ENCODE results near the gene RAD51B.
"Not testable (repeated sequence)": the region's sequence is repeated elsewhere in the genome, so short reads cannot be mapped to it uniquely, and the experiment has no call there.

RAD51B gene

DNA sequence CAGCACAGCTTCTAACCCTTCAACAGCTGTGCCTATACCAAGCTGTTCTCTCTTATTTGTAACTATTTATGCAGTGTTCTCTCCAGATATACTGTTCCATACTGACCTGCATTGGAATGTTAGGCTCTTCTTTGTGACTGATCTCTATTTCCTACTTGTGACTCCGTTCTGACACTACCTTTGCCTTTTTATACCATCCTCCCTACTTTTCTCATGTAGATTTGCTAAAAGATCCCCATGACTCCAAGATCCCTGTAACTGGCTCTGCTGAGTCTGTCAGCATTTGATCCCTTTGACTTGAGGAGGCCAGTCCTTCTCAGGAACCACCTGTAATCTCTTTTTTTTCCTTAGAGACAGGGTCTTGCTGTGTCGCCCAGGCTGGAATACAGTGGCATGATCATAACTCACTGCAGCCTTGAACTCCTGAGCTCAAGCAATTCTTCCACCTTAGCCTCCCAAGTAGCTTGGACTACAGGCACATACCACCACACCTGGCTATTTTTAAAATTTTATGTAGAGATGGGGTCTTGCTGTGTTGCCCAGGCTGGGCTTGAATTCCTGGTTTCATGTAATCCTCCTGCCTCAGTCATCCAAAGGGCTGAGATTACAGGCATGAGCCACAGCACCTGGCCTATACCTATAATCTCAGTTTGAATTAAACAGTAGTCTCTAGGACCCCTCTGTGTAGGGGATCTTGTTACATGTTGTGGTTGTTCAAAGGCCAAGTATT, 605.0 kb downstream of the RAD51B start:
- Histone ChIP-seq H4K20me1 (no peaks in the 10 kb centered on the region), H3K36me3 (peaks cover 13% of the 10 kb centered on the region; the same call in 1 of the 2 replicates), H3K9me3 (peaks cover 41% of the 10 kb centered on the region)

DNA sequence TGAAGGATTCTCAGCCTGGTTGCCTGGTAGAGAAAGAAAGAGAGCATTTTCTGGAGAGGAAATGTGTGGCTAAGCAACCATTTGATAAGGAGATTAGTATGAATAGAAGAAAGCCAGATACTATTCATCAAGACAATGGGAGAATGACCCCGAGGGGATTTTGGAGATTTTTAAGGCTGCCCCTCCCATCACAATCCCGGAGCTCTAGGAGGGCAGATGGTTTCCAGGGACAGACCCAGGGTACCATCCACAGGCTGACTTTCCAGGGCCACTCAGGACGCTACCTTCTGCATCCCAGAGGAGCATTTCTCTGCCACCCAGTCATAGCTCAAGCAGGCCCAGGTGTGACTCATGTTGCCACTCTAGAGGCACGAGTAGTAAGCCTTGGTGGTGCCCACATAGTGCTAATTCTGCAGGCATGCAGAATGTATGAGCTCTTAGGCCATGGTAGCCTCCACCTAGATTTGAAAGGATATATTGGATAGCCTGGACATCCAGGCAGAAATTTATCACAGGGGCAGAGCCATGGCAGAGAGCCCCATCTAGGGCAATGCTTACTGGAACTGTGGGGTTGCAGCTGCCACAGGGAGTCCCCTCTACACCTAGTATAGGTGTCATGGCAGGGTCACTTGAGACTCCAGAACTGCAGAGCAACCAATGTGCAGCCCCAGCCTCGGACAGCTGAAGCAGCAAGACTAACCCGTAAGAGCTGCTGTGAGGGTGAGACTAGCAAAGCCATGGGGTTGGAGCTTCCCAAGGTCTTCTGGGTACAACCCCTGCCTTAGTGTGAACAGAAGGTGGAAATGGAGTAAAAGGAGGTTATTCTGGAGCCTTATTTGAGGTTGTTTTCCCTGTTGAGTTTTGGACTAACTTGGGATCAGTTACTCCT, 607.3 kb downstream of the RAD51B start:
- Histone ChIP-seq H3K27ac (no peak overlapping the region), H3K4me1 (no peaks in the 10 kb centered on the region), H3K4me3 (no peak overlapping the region), H3K27me3 (no peaks in the 10 kb centered on the region), H3K9me3 (peaks cover 36% of the 10 kb centered on the region), H3K9ac (no peak overlapping the region), H3K36me3 (peaks cover 9% of the 10 kb centered on the region; the same call in 1 of the 2 replicates), H4K20me1 (no peaks in the 10 kb centered on the region), H3K4me2 (no peak overlapping the region)
- TF ChIP-seq Cebpa-rat (IDR thresholded peaks at IDR 0.05), result no peak

More for the DNA sequence above, 605.0 kb downstream of the RAD51B start:
- no peaks in the 10 kb centered on the region for H3K27me3 ChIP-seq
- no peak overlapping the region for H3K4me2 ChIP-seq
- H3K9ac ChIP-seq, result no peak overlapping the region
- no peak for TF ChIP-seq Cebpa-rat (IDR thresholded peaks at IDR 0.05)
- H3K27ac ChIP-seq, result no peak overlapping the region
- no peak overlapping the region for H3K4me3 ChIP-seq
- no peaks in the 10 kb centered on the region for H3K4me1 ChIP-seq

DNA sequence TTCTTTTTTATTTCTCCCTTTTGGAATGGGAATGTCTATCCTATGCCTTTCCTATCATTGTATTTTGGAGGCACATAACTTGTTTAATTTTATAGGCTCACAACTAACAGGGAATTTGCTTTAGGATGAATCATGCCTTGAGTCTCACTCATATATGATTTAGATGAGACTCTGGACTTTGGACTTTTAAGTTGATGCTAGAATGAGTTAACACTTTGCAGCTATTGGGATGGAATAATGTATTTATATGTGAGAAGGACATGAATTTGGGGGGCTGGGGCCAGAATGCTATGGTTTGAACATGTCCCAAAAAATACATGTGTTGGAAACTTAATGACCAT, 607.9 kb downstream of the RAD51B start:
- Histone ChIP-seq H3K36me3 (0 out of 2 replicates have a peak, but pooled peaks cover 6% of the 10 kb centered on the region), H3K4me3 (no peak overlapping the region), H3K9ac (no peak overlapping the region), H3K9me3 (peaks cover 31% of the 10 kb centered on the region), H3K27ac (no peak overlapping the region), H3K4me2 (no peak overlapping the region), H3K27me3 (no peaks in the 10 kb centered on the region), H4K20me1 (no peaks in the 10 kb centered on the region), H3K4me1 (no peaks in the 10 kb centered on the region)
- TF ChIP-seq Cebpa-rat (IDR thresholded peaks at IDR 0.05), result no peak

DNA sequence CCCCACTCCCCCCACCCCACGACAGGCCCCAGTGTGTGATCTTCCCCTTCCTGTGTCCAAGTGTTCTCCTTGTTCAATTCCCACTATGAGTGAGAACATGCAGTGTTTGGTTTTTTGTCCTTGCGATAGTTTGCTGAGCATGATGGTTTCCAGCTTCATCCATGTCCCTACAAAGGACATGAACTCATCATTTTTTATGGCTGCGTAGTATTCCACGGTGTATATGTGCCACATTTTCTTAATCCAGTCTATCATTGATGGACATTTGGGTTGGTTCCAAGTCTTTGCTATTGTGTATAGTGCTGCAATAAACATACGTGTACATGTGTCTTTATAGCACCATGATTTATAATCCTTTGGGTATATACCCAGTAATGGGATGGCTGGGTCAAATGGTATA, 609.3 kb downstream of the RAD51B start:
- not testable (repeated sequence) for H3K9ac ChIP-seq, H4K20me1 ChIP-seq, H3K27ac ChIP-seq, H3K4me1 ChIP-seq, H3K4me2 ChIP-seq, H3K4me3 ChIP-seq, H3K36me3 ChIP-seq, H3K27me3 ChIP-seq
- H3K9me3 ChIP-seq, result peaks cover 31% of the 10 kb centered on the region

DNA sequence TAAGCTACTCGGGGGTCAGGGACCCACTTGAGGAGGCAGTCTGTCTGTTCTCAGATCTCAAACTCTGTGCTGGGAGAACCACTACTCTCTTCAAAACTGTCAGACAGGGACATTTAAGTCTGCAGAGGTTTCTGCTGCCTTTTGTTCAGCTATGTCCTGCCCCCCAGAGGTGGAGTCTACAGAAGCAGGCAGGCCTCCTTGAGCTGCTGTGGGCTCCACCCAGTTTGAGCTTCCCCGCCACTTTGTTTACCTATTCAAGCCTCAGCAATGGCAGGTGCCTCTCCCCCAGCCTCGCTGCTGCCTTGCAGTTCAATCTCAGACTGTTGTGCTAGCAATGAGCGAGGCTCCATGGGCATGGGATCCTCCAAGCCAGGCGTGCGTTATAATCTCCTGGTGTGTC, 614.6 kb downstream of the RAD51B start:
- not testable (repeated sequence) for H3K36me3 ChIP-seq, H3K4me2 ChIP-seq, H3K27ac ChIP-seq, H3K9ac ChIP-seq, H3K4me3 ChIP-seq, H4K20me1 ChIP-seq, H3K27me3 ChIP-seq, H3K4me1 ChIP-seq
- H3K9me3 ChIP-seq, result peaks cover 63% of the 10 kb centered on the region

DNA sequence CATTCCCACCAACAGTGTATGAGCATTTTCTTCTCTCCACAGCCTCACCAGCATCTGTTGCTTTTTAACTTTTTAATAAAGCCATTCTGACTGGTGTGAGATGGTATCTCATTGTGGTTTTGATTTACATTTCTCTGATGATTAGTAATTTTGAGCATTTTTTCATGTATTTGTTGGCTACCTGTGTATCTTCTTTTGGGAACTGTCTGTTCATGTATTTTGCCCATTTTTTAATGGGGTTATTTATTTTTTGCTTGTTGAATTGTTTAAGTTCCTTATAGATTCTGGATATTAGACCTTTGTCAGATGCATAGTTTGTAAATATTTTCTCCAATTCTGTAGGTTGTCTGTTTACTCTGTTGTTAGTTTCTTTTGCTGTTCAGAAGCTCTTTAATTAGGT, 616.1 kb downstream of the RAD51B start:
- H3K9ac ChIP-seq, H3K36me3 ChIP-seq, H3K4me1 ChIP-seq, H3K4me2 ChIP-seq, H4K20me1 ChIP-seq, H3K4me3 ChIP-seq, H3K27ac ChIP-seq, H3K27me3 ChIP-seq: not testable (repeated sequence)
- peaks cover 59% of the 10 kb centered on the region for H3K9me3 ChIP-seq

DNA sequence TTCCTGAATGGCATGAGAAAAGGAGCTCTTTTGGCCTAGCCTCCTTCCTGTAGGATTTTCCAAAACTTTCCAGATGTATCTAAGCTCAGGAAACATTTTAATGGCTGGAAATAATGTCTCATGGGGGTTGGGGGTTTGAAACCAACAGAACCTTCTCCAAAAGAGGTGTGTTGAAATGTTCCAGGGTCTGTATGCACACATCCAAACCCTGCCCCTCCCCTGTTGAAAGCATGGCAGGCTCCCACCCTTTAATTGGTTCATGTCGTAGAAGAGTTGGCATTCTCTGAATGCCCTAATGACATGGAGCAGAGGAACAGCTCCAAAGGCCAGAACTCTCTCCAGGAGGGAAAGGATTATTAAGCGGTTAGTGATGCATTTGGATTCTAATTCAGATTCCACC, 620.1 kb downstream of the RAD51B start:
- H3K27me3 ChIP-seq, result no peaks in the 10 kb centered on the region
- H3K9ac ChIP-seq, result no peak overlapping the region
- peaks cover 33% of the 10 kb centered on the region for H3K4me1 ChIP-seq
- peaks cover 52% of the 10 kb centered on the region for H3K9me3 ChIP-seq
- no peak overlapping the region for H3K27ac ChIP-seq
- no peak for TF ChIP-seq Cebpa-rat (IDR thresholded peaks at IDR 0.05)
- no peaks in the 10 kb centered on the region; the same call in 1 of the 2 replicates for H3K36me3 ChIP-seq
- H4K20me1 ChIP-seq, result no peaks in the 10 kb centered on the region
- no peak overlapping the region for H3K4me2 ChIP-seq
- no peak overlapping the region for H3K4me3 ChIP-seq

DNA sequence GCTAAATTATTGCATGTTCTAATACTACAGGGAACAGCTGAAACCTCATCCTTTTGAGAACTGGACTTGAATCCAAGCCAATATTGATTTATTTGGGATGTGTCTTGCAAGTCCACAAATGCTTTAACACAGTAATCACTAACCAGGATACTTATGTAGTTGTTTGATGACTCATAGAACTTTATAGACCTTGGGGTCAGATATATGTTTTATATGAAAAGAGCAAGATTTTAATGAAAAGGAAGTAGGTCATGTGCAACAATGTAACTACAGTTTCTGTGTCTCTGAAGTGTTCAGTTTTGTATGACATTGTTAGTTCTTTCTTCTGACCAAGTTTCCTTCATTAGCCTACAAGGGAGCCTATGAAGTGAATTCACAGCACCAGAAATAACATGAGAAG, 621.2 kb downstream of the RAD51B start:
- no peaks in the 10 kb centered on the region for H3K27me3 ChIP-seq
- peaks cover 43% of the 10 kb centered on the region for H3K4me1 ChIP-seq
- TF ChIP-seq Cebpa-rat (IDR thresholded peaks at IDR 0.05), result no peak
- H3K4me2 ChIP-seq, result no peak overlapping the region
- no peak overlapping the region for H3K9ac ChIP-seq
- peaks cover 40% of the 10 kb centered on the region for H3K9me3 ChIP-seq
- H3K36me3 ChIP-seq, result no peaks in the 10 kb centered on the region
- no peaks in the 10 kb centered on the region for H4K20me1 ChIP-seq
- H3K4me3 ChIP-seq, result no peak overlapping the region
- H3K27ac ChIP-seq, result no peak overlapping the region

DNA sequence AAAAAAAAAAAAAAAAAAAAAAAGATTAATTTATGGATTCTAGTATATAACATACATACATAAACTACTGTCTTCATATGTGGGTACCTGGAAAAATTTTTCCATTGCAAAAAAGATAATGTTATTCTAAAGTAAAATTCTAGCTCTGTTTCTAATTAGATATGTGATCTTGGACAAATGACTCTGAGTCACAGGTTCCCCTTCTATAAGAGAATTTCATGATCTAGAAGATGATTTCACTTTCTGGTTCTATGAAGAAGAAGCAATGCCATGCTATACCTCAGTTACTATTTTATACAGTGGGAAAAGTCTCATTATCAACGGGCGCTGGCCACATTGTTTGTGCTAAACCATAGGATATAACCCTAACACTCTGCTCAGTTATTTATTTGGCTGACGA, 622.0 kb downstream of the RAD51B start:
- Histone ChIP-seq H3K27ac (no peak overlapping the region), H4K20me1 (no peaks in the 10 kb centered on the region), H3K4me2 (peak overlapping the region; percentile 26), H3K27me3 (no peaks in the 10 kb centered on the region), H3K9me3 (peaks cover 33% of the 10 kb centered on the region), H3K9ac (no peak overlapping the region), H3K4me3 (no peak overlapping the region), H3K36me3 (no peaks in the 10 kb centered on the region), H3K4me1 (peaks cover 50% of the 10 kb centered on the region)
- TF ChIP-seq Cebpa-rat (IDR thresholded peaks at IDR 0.05), result no peak

DNA sequence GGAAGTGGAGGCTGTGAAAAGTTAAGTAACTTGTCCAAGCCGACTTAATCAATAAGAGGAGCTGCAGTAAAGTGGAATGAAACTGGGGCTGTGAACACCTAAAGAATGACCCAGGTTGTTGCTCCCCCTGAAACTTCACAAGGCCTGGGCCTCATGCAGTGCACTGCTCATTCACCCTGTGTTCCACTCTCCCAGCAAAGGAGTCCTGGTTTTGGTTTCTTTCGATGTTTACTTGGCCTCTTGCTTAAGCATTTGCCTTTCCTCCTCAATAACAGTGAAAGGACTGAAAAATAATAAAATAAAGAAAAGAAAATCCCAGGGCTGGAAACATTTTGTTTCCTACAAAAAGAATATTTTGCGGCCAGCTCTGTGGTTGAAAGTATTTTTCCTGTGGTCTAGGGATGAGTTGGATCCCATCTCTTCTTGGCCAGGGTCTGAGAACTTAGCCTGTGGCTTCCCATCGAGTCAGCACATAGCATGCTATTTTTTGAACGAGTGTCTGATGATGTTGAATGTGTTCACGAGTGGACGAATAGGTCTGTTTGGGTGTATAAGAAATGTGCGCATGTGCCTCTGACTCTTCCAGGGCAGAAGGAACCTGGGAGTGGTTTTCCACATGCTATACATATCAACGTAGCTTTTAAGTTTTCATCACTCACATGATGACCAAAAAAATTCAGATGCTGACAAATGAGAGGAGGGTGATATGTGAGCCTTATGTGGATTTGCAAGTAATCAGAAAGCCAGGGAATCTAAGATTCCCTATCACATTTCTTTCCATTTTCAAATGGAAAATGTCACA, 623.5 kb downstream of the RAD51B start:
- H3K9me3 ChIP-seq, result peaks cover 18% of the 10 kb centered on the region
- no peaks in the 10 kb centered on the region for H4K20me1 ChIP-seq
- H3K4me1 ChIP-seq, result peaks cover 65% of the 10 kb centered on the region
- TF ChIP-seq Cebpa-rat (IDR thresholded peaks at IDR 0.05), result no peak
- no peaks in the 10 kb centered on the region for H3K27me3 ChIP-seq
- H3K36me3 ChIP-seq, result no peaks in the 10 kb centered on the region
- no peak overlapping the region for H3K4me3 ChIP-seq
- H3K4me2 ChIP-seq, result peak overlapping the region; percentile 90
- 0 out of 2 replicates have a peak overlapping the region, but pooled peaks have one; percentile 74 for H3K9ac ChIP-seq
- H3K27ac ChIP-seq, result peak overlapping the region; percentile 88
